ENCODE results near the gene UBXN4. TPM values are rescaled to one million over a fixed set of nuclear protein-coding genes. Genes with fewer than 3 reads are reported as not detected.

The UBXN4 gene
- total RNA-seq, 4 donors from 2014 or later: 60.2 to 102 (median 78.3) TPM

DNA sequence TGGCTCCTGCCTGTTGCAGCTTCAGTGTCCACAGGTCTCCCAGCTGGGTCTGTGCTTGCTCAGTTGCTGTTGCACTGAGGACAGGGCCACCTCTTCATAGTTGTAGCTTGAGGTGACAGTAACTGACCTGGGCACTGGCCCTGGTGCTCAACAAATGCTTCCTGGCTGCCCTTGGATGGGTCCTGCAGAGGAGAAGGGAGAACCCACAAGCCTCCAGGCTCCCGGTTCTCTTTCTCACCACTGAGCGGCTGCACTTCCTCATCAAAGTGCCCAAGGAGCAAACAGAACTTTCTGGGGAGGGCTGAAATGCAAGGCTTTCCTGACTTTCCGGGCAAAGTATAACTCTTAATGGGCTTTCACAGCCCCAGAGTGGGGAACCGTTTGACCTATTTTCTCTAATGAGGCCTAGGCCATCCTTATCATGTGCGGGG is 56.6 kb downstream of the UBXN4 start:
- TF ChIP-seq CTCF (IDR thresholded peaks at IDR 0.05) (no peak), POLR2A (IDR thresholded peaks at IDR 0.05) (no peak)
- peaks cover 0 to 4% (median 0%) of the 10 kb centered on the region in 4 donors for H3K9me3 ChIP-seq
- H3K4me3 ChIP-seq: no peak overlapping the region
- DNase-seq: no peak
- no peak overlapping the region for H3K27ac ChIP-seq
- no peaks in the 10 kb centered on the region for H3K36me3 ChIP-seq
- H3K27me3 ChIP-seq: no peaks in the 10 kb centered on the region
- H3K4me1 ChIP-seq: no peaks in the 10 kb centered on the region

DNA sequence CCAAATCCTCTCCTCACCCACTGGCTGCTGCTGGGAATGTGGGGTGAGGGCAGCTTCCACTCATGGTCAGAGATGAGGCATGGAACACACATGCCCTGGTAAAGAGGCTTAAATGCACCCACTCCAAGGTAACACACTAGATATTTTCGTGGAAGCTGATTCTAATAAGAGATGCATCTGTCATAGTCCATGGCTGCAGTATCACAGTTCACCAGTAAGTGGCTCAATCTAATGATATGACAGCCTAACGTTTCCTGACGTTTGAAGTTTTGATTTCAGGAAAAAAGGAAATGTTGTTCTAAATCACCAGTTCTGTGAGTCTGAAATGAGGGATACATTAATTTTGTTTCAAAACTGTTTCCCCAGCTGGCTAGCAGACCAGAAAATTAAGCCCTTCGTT is 57.1 kb downstream of the UBXN4 start:
- DNase-seq: no peak
- Histone ChIP-seq H3K27ac (no peak overlapping the region), H3K4me3 (no peak overlapping the region), H3K36me3 (no peaks in the 10 kb centered on the region), H3K27me3 (no peaks in the 10 kb centered on the region), H3K9me3 (peaks cover 0 to 4% (median 0%) of the 10 kb centered on the region in 4 donors), H3K4me1 (no peaks in the 10 kb centered on the region)
- TF ChIP-seq CTCF (IDR thresholded peaks at IDR 0.05): peak in 3 of 6 experiments; percentile 12 to 35 (median 26)
- TF ChIP-seq POLR2A (IDR thresholded peaks at IDR 0.05): no peak

GRCh38 chr2:135799738-135800137 is 58.1 kb downstream of the UBXN4 start:
- no peaks in the 10 kb centered on the region for H3K36me3 ChIP-seq
- H3K27me3 ChIP-seq: no peaks in the 10 kb centered on the region
- H3K27ac ChIP-seq: no peak overlapping the region
- no peaks in the 10 kb centered on the region for H3K4me1 ChIP-seq
- no peak overlapping the region for H3K4me3 ChIP-seq
- DNase-seq: no peak
- TF ChIP-seq CTCF (IDR thresholded peaks at IDR 0.05): no peak
- TF ChIP-seq POLR2A (IDR thresholded peaks at IDR 0.05): no peak
- H3K9me3 ChIP-seq: peaks cover 0 to 4% (median 0%) of the 10 kb centered on the region in 4 donors

GRCh38 chr2:135800513-135801460 is 59.1 kb downstream of the UBXN4 start:
- Histone ChIP-seq H3K9me3 (peaks cover 0 to 4% (median 0%) of the 10 kb centered on the region in 4 donors), H3K4me1 (no peaks in the 10 kb centered on the region), H3K27ac (no peak overlapping the region), H3K36me3 (no peaks in the 10 kb centered on the region), H3K27me3 (no peaks in the 10 kb centered on the region), H3K4me3 (no peak overlapping the region)
- DNase-seq: no peak
- TF ChIP-seq POLR2A (IDR thresholded peaks at IDR 0.05) (no peak), CTCF (IDR thresholded peaks at IDR 0.05) (no peak)

DNA sequence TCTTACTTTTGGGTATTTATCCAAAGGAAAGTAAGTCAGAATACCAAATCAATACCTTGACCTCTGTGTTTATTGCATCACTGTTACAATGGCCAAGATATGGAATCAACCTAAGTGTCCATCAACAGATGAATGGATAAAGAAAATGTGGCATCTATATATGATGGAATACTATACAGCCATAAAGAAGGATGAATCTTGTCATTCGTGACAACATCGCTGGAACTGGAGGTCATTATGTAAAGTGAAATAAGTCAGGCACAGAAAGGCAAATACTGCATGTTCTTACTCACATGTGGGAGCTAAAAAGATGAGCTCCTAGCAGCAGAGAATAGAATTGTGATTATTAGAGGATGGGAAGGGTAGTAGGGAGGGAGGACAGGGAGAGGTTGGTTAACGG is 60.7 kb downstream of the UBXN4 start:
- Histone ChIP-seq H3K36me3 (no peaks in the 10 kb centered on the region), H3K4me1 (no peaks in the 10 kb centered on the region), H3K27me3 (no peaks in the 10 kb centered on the region), H3K27ac (no peak overlapping the region), H3K4me3 (no peak overlapping the region), H3K9me3 (peaks cover 0 to 4% (median 0%) of the 10 kb centered on the region in 4 donors)
- TF ChIP-seq CTCF (IDR thresholded peaks at IDR 0.05): no peak
- no peak for DNase-seq

Data from Peyer's patch (tissue), 4 donors.